SK-N-SH treated with all-trans-retinoic acid at 6 μM for 48 hours (cell line): ENCODE measurements around the gene CST7.

Experiments used
- ATAC-seq: fragments of 200-7000 bp; cut with Tn5 transposase; 3 replicates; pipeline ENCODE4 v1.9.1; 2020; ENCODE audit warnings: mild to moderate bottlenecking, moderate library complexity
- ARNTL ChIP-seq: fragments of 450-650 bp; formaldehyde crosslinking; IDR thresholded peaks from 2 replicates; pipeline ENCODE4 v1.5.0; 2020; ENCODE audit warnings: low read depth, mild to moderate bottlenecking, moderate library complexity, borderline replicate concordance
- BACH2 ChIP-seq: fragments of 250-450 bp; sonication (Bioruptor Pico); IDR thresholded peaks from 2 replicates; pipeline ENCODE4 v1.9.0; 2021; ENCODE audit warnings: mild to moderate bottlenecking, borderline replicate concordance
- CREB5 ChIP-seq: fragments of 250-450 bp; sonication (Bioruptor Pico); IDR thresholded peaks from 2 replicates; pipeline ENCODE4 v1.5.1; 2020; ENCODE audit warnings: low read depth, mild to moderate bottlenecking, moderate library complexity
- CSDC2 ChIP-seq: fragments of 250-450 bp; sonication (Bioruptor Pico); IDR thresholded peaks from 2 replicates; pipeline ENCODE4 v1.5.0; 2020; ENCODE audit warnings: mild to moderate bottlenecking, moderate library complexity
- ESRRG ChIP-seq: fragments of 250-450 bp; sonication (Bioruptor Pico); IDR thresholded peaks from 2 replicates; pipeline ENCODE4 v1.6.1; 2021; ENCODE audit warnings: mild to moderate bottlenecking
- GLIS3 ChIP-seq: fragments of 250-450 bp; sonication (Bioruptor Pico); IDR thresholded peaks from 2 replicates; pipeline ENCODE4 v1.5.0; 2020; ENCODE audit warnings: mild to moderate bottlenecking, moderate library complexity
- ISL1 ChIP-seq: fragments of 250-450 bp; sonication (Bioruptor Pico); IDR thresholded peaks from 2 replicates; pipeline ENCODE4 v2.1.2; 2022; ENCODE audit warnings: mild to moderate bottlenecking, moderate library complexity
- PATZ1 ChIP-seq: fragments of 250-450 bp; sonication (Bioruptor Pico); IDR thresholded peaks from 2 replicates; pipeline ENCODE4 v1.8.0; 2020; ENCODE audit warnings: mild to moderate bottlenecking, moderate library complexity, borderline replicate concordance
- POU6F1 ChIP-seq: fragments of 250-450 bp; sonication (Bioruptor Pico); IDR thresholded peaks from 2 replicates; pipeline ENCODE4 v1.8.0; 2021; ENCODE audit warnings: low read depth, mild to moderate bottlenecking, moderate library complexity, borderline replicate concordance
- PPARA ChIP-seq: fragments of 250-450 bp; sonication (Bioruptor Pico); IDR thresholded peaks from 2 replicates; pipeline ENCODE4 v1.5.0; 2020; ENCODE audit warnings: mild to moderate bottlenecking, borderline replicate concordance
- SNAI2 ChIP-seq: fragments of 250-450 bp; sonication (Bioruptor Pico); IDR thresholded peaks from 2 replicates; pipeline ENCODE4 v1.5.0; 2020; ENCODE audit warnings: mild to moderate bottlenecking, moderate library complexity
- TOX ChIP-seq: fragments of 250-450 bp; sonication (Bioruptor Pico); IDR thresholded peaks from 2 replicates; pipeline ENCODE4 v1.8.0; 2021; ENCODE audit warnings: mild to moderate bottlenecking, moderate library complexity, borderline replicate concordance
- TSHZ2 ChIP-seq: fragments of 250-450 bp; sonication (Bioruptor Pico); IDR thresholded peaks from 2 replicates; pipeline ENCODE4 v1.5.0; 2020; ENCODE audit warnings: mild to moderate bottlenecking, moderate library complexity
- ZFP3 ChIP-seq: fragments of 250-450 bp; sonication (Bioruptor Pico); IDR thresholded peaks from 2 replicates; pipeline ENCODE4 v1.5.0; 2020; ENCODE audit warnings: mild to moderate bottlenecking, moderate library complexity
- ZFP30 ChIP-seq: fragments of 450-650 bp; formaldehyde crosslinking; IDR thresholded peaks from 2 replicates; pipeline ENCODE4 v1.5.0; 2022; ENCODE audit warnings: mild to moderate bottlenecking, moderate library complexity
- ZNF565 ChIP-seq: fragments of 450-650 bp; formaldehyde crosslinking; conservative IDR thresholded peaks from 2 replicates; pipeline ENCODE4 v1.5.0; 2020; ENCODE audit warnings: low read depth, mild to moderate bottlenecking, moderate library complexity
- ZNF70 ChIP-seq: fragments of 450-650 bp; formaldehyde crosslinking; IDR thresholded peaks from 2 replicates; pipeline ENCODE4 v1.5.0; 2020; ENCODE audit warnings: mild to moderate bottlenecking, moderate library complexity
- ZNF8 ChIP-seq: fragments of 450-650 bp; formaldehyde crosslinking; IDR thresholded peaks from 2 replicates; pipeline ENCODE4 v1.5.0; 2020; ENCODE audit warnings: mild to moderate bottlenecking, moderate library complexity

CST7 gene

GRCh38 chr20:25007491-25008305, 58.6 kb downstream of the CST7 start:
- no peak for TF ChIP-seq ZNF8 (CRISPR knock-in tag)
- no peak for TF ChIP-seq ISL1
- TF ChIP-seq BACH2, result no peak
- no peak for TF ChIP-seq ZNF70 (CRISPR knock-in tag)
- no peak for TF ChIP-seq POU6F1
- no peak for TF ChIP-seq ARNTL
- TF ChIP-seq SNAI2, result no peak
- TF ChIP-seq PPARA (CRISPR knock-in tag), result no peak
- no peak for TF ChIP-seq TOX (CRISPR knock-in tag)
- no peak for TF ChIP-seq ZFP3
- no peak for ATAC-seq

GRCh38 chr20:25008388-25009217, 59.5 kb downstream of the CST7 start:
- TF ChIP-seq BACH2, result no peak
- TF ChIP-seq CREB5 (CRISPR knock-in tag), result no peak
- TF ChIP-seq PPARA (CRISPR knock-in tag), result no peak
- no peak for TF ChIP-seq TSHZ2 (CRISPR knock-in tag)
- TF ChIP-seq ZNF565 (CRISPR knock-in tag), result no peak
- TF ChIP-seq PATZ1 (CRISPR knock-in tag), result no peak
- no peak for TF ChIP-seq ISL1
- TF ChIP-seq ARNTL, result no peak
- no peak for TF ChIP-seq GLIS3 (CRISPR knock-in tag)
- no peak for TF ChIP-seq ESRRG (CRISPR knock-in tag)
- no peak for TF ChIP-seq ZFP3
- no peak for TF ChIP-seq CSDC2 (CRISPR knock-in tag)
- TF ChIP-seq ZFP30 (CRISPR knock-in tag), result no peak
- no peak for TF ChIP-seq ZNF8 (CRISPR knock-in tag)
- no peak for ATAC-seq
